Peyer's patch (tissue), 4 donors: ENCODE measurements around the gene TGM3.

Experiments used
- POLR2A ChIP-seq, 2 donors: fragments of 450-650 bp; IDR thresholded peaks; one replicate each; pipeline ENCODE4 v1.5.1; 2017; ENCODE audit warnings: antibody characterized with exemption in 2 of 2, mild to moderate bottlenecking in 2 of 2, moderate library complexity in 2 of 2
- TF ChIP-seq, protein P1 (sequence below), 6 experiments: fragments of 450-650 bp in 4 of 6; fragments of 200-600 bp in 2 of 6; sonication (generic) in 1 of 6; IDR thresholded peaks; one replicate each; pipeline ENCODE4 v1.5.1; 2017 to 2019; ENCODE audit warnings: antibody characterized with exemption in 6 of 6, mild to moderate bottlenecking in 3 of 6, moderate library complexity in 1 of 6

DNA sequence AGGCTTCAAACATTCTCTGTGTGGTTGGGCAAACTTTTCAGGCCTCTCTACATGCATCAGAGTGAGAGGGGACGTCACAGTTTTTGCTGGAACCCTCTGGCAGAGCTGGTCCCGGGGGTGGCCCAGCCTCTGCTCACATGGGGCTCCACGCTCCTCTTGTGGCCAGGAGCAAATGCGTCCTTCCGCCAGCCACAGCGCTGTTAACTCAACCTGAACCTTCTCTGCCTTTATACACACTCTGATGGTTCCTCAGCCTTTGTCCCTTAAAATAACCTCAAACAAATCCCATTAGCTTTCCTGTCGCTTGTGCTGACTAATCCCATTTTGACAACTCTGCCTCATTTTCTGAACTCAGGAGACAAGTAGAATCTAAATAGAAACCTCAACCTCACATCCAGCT, 45.5 kb downstream of the TGM3 start:
- TF ChIP-seq, protein P1, sequence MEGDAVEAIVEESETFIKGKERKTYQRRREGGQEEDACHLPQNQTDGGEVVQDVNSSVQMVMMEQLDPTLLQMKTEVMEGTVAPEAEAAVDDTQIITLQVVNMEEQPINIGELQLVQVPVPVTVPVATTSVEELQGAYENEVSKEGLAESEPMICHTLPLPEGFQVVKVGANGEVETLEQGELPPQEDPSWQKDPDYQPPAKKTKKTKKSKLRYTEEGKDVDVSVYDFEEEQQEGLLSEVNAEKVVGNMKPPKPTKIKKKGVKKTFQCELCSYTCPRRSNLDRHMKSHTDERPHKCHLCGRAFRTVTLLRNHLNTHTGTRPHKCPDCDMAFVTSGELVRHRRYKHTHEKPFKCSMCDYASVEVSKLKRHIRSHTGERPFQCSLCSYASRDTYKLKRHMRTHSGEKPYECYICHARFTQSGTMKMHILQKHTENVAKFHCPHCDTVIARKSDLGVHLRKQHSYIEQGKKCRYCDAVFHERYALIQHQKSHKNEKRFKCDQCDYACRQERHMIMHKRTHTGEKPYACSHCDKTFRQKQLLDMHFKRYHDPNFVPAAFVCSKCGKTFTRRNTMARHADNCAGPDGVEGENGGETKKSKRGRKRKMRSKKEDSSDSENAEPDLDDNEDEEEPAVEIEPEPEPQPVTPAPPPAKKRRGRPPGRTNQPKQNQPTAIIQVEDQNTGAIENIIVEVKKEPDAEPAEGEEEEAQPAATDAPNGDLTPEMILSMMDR (IDR thresholded peaks at IDR 0.05) = no peak
- TF ChIP-seq POLR2A (IDR thresholded peaks at IDR 0.05) = no peak
